HG02678 (cell line): ENCODE results near the gene TAX1BP1.

Experiments used
- ATAC-seq: cut with Tn5 transposase; IDR thresholded peaks from one replicate; pipeline ENCODE4 v1.9.1; 2021; ENCODE audit warnings: mild to moderate bottlenecking, moderate library complexity; ENCODE audit not compliant: unreplicated experiment

Gene TAX1BP1

GRCh38 chr7:27739909-27740448 lies at the start of gene TAX1BP1:
TAX1BP1 (plus strand) TSS chr7:27740162; CDS start chr7:27748525, 8,363 bp downstream.
- peak; percentile 96 for ATAC-seq

- ATAC-seq, result no peak
Measured at GRCh38 chr7:27690649-27691048, 49.3 kb upstream of the TAX1BP1 start.

- no peak for ATAC-seq
Measured at GRCh38 chr7:27693794-27694193, 46.2 kb upstream of the TAX1BP1 start.

- ATAC-seq, result no peak
Measured at GRCh38 chr7:27695096-27695495, 44.9 kb upstream of the TAX1BP1 start.

- ATAC-seq, result peak; percentile 66
Measured at GRCh38 chr7:27697861-27698430, 42.0 kb upstream of the TAX1BP1 start.

GRCh38 chr7:27699751-27700150 lies 40.2 kb upstream of the TAX1BP1 start:
- no peak for ATAC-seq

- no peak for ATAC-seq
Measured at GRCh38 chr7:27700501-27700900, 39.5 kb upstream of the TAX1BP1 start.

GRCh38 chr7:27703181-27703580 lies 36.8 kb upstream of the TAX1BP1 start:
- no peak for ATAC-seq

GRCh38 chr7:27704422-27705199 lies 35.4 kb upstream of the TAX1BP1 start:
- no peak for ATAC-seq

GRCh38 chr7:27705200-27705594 lies 34.8 kb upstream of the TAX1BP1 start:
- ATAC-seq, result no peak

GRCh38 chr7:27708485-27708884 lies 31.5 kb upstream of the TAX1BP1 start:
- no peak for ATAC-seq

GRCh38 chr7:27709137-27710075 lies 30.6 kb upstream of the TAX1BP1 start:
- ATAC-seq, result no peak

- ATAC-seq, result no peak
Measured at GRCh38 chr7:27712217-27712616, 27.7 kb upstream of the TAX1BP1 start.

- no peak for ATAC-seq
Measured at GRCh38 chr7:27714831-27715444, 25.0 kb upstream of the TAX1BP1 start.

- no peak for ATAC-seq
Measured at GRCh38 chr7:27723085-27723484, 16.9 kb upstream of the TAX1BP1 start.

GRCh38 chr7:27727058-27727457 lies 12.9 kb upstream of the TAX1BP1 start:
- no peak for ATAC-seq

GRCh38 chr7:27730112-27730511 lies 9.8 kb upstream of the TAX1BP1 start:
- ATAC-seq, result no peak

GRCh38 chr7:27734583-27734982 lies 5.4 kb upstream of the TAX1BP1 start:
- no peak for ATAC-seq

- ATAC-seq, result no peak
Measured at GRCh38 chr7:27735165-27735564, 4.8 kb upstream of the TAX1BP1 start.

GRCh38 chr7:27735831-27736230 lies 4.1 kb upstream of the TAX1BP1 start:
- no peak for ATAC-seq

- ATAC-seq, result no peak
Measured at GRCh38 chr7:27737178-27737577, 2.8 kb upstream of the TAX1BP1 start.
